ENCODE data around the gene TMED3.

Gene TMED3

DNA sequence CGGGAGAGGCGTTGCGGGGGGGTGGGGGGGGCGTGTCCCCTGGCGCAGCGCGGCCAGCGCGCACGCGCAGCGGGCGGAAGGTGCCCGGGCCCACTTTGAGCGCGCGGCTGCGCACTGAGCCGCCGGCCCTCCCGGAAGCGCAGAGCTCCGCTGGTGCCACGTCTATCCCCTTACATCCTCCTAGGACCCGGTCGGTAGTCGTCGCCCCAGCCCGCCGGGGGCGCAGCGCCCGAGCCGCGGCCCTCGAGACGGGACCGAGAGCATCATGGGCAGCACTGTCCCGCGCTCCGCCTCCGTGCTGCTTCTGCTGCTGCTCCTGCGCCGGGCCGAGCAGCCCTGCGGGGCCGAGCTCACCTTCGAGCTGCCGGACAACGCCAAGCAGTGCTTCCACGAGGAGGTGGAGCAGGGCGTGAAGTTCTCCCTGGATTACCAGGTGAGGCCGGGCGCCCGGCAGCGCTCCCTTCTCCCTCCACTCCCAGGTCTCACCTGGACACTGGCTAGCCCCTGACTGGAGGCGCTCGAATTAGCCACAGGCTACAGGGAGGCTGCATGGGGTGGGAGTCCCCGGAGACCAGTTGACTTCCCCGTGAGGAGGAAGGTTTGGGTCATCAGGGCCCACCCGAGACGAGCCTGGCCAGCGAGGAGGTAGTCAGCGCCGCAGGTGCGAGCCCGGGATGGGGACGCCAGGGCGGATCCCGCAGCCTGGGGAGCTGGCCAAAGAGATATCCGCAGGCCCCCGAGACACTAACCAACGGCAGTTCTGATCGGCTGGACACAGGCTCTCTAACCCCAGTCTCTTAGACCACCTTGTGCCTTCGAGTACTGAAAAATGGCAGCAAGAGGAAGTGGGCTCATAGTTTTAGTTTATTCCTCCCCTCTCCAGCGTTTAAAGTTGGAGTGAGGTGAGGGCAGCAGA lies at the start of gene TMED3:
TMED3 (plus strand) TSS at position 128 of the 916 bp plus-strand sequence; CDS start at position 266, 138 bp downstream.
- peak; percentile 87 for DNase-seq

DNA sequence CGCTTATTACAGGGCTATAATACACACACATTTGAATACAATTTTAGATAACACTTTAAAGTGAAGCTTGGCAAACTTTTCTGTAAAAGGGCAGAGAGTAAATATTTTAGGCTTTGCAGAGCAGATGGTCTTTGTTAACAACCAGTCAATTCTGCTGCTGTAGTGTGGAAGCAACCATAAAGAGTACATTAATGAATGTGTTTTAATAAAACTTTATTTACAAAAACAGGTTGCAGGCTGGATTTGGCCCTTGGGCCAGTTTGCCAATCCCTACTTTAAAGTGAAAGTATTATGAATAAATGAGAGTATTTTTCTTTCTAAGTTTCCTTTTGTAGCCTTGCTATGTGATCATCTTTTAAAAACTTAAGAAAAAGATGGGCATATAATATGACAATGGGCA lies 49.1 kb upstream of the TMED3 start:
- DNase-seq: no peak

DNA sequence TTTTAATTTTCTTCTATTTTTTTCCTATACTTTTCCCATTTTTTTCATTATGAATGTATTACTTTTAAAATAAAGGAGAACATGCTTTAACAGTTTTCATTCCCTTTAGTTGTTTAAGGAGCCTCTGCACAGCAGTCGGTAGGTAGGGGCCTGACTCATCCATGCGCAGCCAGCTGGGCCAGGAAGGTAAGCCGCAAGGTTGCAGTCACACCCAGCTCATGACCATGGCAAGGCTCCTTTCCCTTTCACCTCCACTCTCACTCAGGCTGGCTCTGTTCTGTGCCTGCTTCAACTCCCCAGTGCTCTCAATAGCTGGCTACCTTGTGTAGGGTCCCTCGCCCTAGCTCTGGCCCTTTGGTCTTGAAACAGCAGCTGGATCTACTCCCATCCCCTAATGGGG lies 45.7 kb upstream of the TMED3 start:
- no peak for DNase-seq

DNA sequence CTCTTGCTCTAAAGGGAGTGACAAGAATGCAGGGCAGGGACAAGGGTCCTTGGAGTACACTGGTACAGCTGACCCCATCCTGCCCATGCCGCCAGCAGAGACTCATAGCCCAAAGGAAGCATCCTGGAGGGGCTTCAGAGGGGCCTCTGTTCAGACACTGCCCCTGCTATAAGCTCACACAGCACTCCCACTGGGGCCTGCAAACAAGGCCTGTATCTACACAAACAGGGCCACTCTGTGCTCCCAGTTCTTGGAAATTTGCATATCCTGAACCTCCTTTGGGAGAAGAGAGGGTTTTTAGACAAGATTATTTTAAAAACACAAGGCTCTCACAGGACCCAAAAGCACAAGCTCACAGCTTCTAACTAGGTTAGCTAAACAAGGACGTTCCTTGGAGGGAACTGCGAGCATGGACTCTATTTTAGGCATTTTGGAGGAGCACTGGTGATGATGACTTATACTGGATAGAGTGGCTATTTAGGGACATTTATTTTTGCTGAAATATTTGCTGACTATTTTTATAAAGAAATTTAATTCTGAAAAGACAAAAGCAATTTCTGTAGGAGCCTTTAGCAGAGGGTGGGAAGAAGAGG lies 44.8 kb upstream of the TMED3 start:
- DNase-seq: no peak

DNA sequence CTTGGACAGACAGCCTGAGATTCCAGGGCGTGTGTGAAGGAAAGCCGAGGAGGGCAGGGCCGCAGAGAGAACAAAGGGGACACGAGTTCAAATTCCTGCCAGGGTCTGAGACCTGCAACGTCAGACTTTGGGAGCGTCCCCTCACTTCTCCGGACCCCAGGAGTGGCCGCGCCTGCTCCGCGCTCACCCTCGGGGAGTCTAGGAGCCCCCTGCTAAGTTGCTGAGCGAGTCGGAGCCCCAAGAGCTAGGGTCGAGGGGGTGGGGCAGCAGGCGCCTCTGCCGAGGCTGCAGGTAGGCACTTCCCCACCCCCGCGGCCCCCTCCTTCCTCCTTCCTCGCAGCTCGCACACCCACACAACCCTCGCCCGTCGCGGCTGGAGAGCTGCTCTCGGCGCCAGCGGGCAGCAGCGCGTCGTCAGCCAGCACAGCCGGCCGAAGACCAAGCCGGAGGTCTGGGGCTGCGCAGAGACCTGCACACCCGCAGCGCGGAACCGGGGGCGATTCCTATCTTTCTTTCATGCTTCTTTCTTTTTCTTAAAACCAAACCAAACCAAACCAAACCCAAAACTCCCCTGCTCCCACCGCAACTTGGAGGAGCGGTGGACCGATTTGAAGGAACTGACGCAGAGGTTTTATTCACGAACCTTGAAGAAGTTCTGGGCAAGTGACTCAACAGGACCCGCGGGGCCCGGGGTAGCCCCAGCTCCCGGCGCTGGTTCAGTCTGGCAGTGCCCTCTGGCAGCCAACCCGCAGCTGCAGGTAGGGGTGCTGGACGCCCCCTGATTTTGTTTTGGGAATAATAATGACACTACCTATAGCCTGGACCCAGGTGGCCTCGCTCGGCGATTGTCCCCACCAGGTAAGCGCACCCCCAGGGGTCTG lies 28.3 kb upstream of the TMED3 start, which contains the start of gene ANKRD34C:
ANKRD34C (plus strand) TSS at position 352 of the 881 bp plus-strand sequence. CDS start 10,563 bp downstream, outside the sequence.
- no peak for DNase-seq

DNA sequence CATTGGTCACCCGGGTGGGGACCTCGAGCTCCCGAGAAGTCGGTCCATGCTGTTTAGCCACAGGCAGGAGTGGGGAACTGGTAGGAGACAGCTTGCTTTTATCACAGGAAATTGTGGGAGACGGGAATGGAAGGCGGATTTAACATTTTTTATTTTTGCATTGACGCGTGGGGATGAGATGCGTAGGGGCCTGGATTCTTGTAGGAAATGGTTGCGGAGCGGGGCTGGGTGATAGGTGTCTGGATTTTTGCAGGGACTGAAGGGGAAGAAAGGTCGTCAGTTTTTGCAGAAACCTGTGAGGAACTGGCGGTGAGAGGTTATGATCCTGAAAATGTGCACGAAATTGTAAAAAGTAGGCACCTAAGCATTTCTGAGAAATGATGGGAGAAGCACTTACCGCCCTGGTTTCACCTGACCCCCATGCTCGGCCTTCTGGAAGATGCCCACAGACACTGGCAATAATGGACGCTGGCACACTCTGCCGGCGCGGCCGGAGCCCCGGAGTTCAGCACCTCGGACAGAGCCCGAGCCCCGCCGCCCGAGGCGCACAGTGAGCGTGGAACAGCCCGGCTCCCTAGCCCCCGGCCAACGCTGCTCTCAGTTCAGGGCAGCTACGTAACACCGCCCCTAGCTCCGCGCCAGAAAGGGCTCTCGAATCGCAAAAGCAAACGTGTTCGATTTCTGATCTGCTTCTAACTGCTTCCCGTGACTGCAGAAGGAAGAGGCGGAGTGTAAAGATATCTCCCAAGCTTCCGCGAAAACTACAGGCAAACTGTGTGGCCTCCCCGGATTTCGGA lies 27.5 kb upstream of the TMED3 start:
- DNase-seq: no peak

DNA sequence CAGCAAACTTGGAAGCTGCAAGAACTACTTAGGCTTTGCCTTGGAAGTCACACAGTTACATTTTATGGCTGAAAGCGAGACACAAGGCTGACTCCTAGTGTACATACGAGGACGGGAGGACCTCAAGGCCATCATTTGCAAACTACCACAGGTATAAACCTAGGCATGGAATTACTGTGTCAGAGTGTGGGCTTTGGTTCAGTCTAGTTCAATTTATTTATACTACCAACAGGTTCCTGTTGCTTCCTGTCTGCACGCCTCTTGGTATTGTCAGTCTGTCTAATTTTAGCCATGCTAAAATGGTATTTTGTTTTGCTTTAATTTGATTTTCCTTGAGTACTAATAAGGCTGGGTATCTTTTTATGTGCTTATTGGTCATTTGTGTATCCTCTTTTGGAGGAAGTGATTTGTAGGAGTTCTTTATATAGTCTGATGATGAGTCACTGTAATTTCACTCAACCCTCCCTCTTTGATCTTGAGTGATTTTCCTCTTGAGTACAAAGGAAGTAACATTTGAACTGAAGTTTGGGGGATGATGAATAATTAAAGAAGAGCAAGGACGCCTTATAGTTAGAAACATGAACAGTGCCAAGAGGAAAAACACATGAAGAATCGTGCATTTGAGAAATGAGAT lies 20.2 kb upstream of the TMED3 start:
- no peak for DNase-seq

DNA sequence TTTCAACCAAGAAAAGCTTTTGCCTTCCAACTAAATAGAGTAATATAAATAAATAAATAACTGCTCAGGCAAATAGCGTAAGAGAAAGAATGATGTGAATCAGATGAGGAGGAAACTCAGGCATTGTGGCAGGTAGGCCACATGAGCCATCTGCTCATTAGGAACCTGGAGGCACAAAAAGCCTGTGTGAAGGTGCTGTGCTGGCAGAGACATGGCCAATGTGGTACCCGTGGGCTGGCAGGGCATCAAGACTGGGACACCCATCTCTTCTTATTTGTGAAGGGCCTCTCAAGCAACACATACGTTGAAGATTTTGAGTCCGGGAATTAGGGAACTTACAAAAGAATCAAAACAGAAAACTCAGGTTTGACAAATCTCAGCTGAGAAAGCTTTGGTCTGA lies 18.9 kb upstream of the TMED3 start:
- DNase-seq: no peak

DNA sequence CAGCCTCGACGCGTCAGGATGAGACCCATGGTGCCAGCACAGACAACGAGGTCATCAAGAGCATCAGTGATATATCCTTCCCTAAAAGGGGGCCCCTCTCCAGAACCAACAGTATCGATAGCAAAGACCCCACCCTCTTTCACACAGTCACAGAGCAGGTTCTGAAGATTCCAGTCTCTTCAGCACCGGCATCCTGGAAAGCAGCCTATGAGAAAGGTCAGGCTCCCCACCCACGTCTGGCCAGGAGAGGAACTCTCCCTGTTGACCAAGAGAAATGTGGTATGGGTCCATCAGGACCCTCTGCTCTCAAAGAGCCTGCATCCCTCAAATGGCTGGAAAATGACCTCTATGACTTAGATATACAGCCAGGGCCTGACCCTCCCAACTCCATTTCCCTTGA lies 16.8 kb upstream of the TMED3 start:
- no peak for DNase-seq

DNA sequence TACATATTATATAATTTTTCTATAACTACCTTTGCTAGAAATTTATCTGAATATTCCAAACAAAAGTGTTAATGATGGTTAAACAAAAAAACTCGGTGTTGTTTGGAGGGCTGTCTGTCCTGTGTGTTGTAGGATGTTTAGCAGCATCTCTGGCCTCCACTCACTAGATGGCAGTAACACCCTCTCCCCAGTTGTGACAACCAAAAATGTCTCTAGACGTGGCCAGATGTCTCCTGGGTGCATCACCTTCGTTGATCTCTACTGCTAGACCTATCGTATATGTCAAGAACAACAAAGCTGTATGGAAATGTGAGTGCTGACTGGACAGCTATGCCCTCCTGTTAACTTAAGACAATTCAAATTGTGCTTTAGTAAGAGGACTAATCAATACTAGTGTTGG lies 14.3 kb upstream of the TMED3 start:
- no peak for DNase-seq

DNA sequence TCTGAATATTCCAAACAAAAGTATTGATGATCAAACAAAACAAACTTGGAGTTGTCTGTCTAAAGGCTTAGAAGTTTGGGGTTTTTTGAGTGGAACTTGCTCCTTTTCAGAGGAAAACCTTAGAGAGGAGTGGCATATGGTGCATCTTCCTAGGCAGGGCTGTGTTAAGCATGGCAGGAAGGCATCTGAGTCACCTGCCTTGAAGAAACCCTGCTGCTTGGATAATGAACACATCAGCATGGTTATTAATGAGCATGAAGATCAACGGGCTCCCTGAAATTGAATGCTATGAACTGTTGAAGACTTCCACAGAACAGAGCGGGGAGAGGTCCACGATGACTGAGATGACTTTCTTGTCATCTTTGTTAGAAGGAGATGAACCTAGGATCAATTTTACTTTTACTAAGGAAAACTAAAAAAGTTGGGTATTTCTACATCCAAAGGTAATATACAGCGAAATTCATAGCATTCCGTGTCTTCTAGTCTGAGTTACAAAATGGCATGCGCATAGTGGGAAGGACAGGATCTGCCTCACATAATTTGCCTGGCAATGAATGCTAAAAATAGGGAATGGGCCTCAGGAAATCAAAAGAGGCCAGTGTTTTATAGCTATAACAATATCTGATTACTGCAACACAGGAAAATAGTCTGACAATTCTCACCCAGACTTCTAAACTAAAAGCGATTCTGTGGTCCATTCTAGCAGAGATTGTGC lies 11.6 kb upstream of the TMED3 start:
- peak; percentile 42 for DNase-seq

DNA sequence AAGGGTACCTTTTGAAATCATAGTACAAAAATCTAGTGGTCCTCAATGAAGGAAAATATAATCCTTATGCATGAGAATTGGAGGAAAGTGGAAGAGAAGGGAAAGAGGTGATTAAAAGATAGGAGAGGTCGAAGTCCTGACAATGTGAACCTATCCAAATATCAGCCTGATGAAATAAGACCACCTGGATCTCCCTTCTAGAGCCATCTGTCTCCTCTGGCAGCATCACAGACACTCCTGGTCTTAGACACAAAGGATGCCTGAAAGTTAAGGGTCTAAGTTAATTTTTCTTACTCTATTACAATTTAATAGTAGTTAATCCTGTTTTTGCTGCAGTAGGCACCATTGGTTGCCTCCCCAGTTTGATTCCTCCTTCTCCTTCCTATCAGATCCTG lies 11.1 kb upstream of the TMED3 start:
- DNase-seq: peak; percentile 17

DNA sequence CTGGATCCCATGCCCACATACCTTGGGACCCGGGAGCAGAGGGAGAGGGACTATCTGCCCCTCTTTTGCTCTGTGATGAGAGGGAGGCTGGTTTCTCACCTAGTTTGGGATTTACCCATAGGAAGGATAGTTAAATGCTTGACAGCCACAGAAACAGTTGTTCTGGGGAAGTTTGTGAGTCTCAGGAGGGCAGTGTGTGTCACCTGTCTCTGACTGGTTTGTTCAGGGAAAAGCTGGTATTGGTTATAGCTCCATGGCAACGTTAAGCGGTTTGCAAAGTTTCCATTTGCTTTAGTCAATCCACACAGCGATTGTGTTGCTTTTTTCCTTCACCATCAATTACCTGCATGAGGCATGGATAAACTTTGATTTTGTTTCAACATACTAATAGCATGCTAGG lies 3.7 kb upstream of the TMED3 start:
- no peak for DNase-seq

DNA sequence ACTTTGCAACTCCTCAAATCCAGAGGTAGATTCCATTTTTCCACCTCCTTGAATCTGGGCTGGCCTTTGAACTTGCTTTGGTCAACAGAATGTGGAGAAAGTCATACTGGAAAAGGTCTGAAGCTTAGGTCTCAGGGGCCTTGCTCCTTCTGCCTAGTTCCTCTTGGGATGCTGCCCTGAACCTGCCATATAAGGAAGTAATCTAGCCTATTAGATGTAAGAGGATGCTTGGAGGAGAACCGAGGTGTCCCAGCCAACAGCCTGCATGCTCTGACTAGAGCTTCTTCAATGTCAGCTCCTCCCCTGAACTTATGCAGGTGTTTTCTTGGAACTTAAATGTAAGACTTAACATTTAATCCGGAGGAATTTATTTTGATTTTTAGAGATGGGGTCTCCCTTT lies 2.0 kb upstream of the TMED3 start:
- peak; percentile 26 for DNase-seq

DNA sequence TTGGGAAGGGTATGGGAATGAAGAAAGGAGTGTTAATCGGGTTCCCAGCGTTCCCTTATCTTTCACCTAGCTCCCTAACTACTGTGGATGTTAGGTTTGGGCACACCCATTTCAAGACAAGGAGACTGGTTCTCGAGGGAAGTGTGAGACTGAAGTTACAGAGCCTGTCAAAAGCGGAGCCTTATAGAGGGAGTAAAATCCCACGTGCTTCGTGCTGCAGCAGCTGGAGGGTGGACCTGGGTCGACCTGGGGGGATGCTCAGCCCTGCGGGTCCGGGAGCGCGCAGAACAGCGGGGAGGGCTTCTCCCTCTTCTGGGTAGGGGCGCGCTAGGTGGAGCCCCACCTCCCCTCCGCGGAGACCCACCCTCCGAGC lies 314 bp upstream of the TMED3 start:
- peak; percentile 79 for DNase-seq

DNA sequence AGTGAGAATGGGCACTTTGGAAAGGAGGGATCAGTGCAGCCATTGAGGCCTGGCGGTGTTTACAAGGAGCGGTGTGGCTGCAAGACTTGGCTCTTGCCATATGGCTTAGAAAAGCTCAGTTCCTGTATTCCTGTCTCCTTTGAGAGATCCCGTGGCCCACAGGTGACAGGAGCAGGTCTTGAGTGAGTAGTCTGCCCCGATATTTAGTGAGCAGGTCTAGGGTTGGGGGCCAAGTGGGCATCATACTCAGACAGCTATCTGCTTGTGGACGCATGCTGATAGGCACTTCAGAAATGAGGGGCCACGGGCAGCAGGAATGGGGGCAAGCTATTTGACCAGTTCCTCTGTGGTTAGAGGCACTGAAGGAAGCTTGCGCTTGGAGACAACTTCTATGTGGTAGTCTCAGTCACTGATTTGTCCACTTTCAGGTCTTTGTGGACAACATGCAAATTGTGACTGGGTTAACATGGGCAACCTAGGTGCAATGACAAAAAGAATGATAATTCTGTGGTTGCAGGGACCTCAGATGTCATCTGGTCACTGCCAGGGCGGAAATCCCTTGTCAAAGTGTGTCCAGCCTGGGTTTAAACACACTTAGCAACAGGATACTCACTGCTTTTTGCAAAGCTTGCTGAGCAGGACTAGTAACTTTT lies 1.1 kb downstream of the TMED3 start:
- no peak for DNase-seq

DNA sequence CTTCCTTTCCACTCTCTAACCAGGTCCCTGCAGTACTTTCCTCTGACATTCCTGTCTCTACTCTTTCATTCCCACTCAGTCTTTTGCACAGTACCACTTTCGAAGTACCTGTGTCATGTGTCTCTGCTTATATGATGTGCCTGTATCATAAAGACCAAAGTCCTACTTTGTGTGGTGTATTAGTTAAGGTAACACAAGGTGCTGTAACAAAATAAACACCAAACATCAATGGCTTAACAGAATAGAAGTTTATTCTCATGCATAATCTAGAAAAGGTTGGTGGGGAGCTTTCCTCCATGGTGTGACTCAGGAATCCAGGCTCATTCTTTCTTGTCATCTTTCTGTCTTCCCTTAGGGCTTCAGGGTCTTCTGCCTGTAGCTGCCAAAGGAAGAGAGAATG lies 3.3 kb downstream of the TMED3 start:
- no peak for DNase-seq

DNA sequence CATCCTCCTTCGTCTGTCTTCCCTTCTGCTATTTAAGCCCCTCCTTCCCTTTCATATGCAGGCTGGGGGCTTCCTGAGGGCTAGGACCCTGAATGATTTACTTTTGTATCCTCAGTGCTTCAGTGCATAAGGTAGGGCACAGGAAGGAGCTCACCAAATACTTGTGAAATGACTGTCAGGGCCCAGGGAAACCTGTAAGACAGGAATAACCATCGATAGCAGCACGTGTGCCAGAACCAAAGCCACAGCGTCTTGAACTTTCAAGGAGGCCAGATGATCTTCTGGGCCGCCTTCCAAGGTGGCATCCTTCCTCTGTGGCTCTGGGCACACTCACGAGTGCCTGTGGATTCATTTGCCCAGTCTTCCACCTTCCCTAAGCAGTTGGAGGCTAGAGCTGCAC lies 3.9 kb downstream of the TMED3 start:
- no peak for DNase-seq

DNA sequence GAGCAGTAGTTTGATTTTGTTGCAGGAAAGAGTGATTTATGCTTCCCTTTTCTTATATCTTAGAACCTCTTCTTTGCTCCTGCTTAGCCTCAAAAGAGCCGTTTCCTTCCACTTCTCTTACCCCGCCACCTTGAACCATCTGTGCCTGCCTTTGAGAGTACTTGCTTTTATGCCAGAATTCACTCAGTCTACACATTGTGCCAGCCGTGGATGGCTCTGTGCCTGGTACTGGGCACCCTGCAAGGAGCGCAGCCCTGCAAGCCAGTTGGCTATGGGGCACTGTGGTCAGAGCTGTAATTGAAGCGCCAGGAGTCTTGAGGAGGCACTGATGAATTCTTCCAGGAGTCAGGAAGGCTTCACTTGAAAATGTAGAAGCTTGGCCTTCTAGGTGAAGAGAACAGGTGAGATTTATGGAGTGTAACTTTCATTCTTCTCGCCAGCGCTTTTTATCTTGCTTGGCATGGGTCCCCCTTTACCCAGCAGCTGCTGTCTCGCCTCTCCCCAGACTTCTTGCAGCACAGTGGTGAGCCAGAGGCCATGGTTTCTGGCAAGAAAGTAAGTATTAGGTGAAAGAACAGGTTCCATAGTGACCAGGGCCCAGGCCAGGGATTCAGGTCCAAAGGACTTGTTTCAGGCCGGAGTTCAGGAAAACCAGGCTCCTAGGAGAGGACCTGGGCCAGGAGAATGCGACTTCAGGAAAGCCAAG lies 4.9 kb downstream of the TMED3 start:
- DNase-seq: no peak

DNA sequence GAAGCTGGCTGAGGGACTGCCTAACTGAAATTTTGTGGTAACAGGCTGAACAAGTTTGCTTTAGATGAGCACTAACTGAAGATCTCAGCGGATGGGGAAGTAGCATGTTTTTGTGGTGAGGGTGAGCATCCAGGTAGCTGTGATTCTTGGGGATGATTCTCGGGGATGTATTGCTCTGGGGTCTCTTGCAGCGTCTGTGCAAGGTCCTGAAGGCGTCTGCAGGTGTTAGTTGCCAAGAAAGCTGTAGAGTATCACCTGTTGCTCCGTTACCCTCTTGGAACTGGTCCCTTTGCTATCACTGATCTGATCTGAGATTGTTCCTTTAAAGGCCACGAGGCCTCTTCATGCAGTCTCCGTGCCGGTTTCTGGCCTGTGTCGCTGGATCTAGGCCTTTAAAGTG lies 6.0 kb downstream of the TMED3 start:
- no peak for DNase-seq
